ENCODE measurements around the gene HNRNPC.
"Not testable (repeated sequence)": the region's sequence is repeated elsewhere in the genome, so short reads cannot be mapped to it uniquely, and the experiment has no call there.

HNRNPC gene

DNA sequence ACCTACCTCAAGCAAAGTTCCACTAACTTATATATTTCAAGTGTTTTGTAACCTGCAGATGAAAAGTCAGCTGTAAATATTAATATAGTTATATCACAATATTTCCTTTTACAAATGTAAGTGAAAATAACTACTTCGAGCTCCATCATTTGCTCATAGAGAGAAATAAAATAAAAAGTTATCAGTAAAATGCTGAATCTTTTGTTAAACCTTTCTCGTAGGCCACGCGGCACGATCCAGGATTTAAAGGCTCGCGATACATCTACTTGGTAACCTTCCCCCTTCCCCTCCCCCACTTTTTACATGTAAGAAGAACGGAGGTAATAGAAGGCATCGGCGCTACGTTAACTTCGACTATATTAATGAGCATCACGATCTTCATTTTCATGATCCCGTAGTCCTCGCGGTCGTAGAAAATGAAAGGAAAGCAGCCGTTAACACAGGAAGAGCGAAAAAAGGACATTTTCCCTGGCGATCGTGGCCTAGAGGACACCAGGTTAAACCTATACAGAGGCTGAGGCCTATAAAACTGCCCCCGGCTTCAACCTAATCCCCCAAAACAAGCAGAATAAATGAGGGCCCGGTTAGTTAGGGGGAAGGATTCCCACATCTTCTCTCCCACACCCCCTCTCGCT, 508 bp downstream of the HNRNPC start:
- no peak for DNase-seq

GRCh38 chr14:21267886-21268616, 1.2 kb downstream of the HNRNPC start:
- no peak for DNase-seq

DNA sequence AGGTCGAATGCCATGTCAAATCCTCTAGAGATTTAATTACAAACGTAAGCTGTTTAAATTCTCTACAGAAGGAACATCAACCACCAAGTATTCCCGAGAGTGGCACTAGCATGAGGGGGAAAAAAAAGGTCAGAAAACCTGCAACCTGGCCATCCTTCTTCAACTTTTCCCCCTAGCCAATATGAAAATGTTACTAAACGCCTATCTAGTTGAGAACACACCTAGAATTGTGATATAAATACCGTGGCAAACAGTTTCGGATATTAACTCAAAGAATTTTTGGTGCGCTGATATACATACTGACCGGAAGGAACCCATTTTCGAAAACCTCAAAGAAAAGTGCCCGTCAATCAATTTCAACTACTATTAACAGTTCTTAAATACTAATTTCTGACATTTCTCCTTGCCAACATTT, 1.8 kb downstream of the HNRNPC start:
- DNase-seq = no peak

- no peak for DNase-seq
Observed at GRCh38 chr14:21264025-21264801, 5.0 kb downstream of the HNRNPC start.

- DNase-seq = no peak
Observed at GRCh38 chr14:21263284-21264024, 5.8 kb downstream of the HNRNPC start.

GRCh38 chr14:21262410-21262809, 6.8 kb downstream of the HNRNPC start:
- DNase-seq = no peak

- no peak for DNase-seq
Observed at GRCh38 chr14:21261824-21262223, 7.4 kb downstream of the HNRNPC start.

GRCh38 chr14:21258889-21259787, 10.1 kb downstream of the HNRNPC start:
- no peak for DNase-seq

DNA sequence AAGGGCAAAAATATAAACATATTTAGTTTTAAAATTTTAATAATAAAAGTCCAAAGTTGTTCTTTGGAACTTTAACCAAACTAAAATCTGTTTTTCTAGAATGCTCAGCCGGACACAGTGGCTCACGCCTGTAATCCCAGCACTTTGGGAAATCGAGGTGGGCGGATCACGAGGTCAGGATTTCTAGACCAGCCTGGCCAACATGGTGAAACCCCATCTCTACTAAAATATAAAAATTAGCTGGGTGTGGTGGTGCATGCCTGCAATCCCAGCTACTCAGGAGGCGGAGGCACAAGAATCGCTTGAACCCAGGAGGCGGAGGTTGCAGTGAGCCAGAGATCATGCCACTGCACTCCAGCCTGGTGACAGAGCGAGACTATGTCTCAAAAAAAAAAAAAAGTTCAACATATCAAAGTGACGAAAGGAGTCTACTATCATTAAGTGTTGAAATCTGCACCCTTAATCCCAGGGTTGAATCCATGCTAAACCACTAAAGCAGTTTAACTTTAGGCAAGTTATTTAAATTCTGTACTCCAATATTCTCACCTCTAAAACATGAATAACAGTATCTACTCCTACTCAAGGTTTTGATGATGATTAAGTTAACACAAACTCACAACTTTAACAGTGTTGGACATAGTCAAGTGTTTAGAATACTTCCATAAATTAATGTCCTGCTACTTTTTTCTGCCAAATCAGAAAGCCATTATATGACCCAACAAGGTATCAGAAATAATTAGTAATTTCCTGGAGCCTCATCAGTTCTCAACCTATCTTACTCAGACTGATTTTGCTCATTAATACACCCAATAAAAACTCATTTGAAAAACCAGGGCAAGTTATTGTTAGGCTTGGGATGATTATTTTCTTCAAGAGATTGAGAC, 11.0 kb downstream of the HNRNPC start:
- no peak for DNase-seq

GRCh38 chr14:21257394-21257909, 11.8 kb downstream of the HNRNPC start:
- no peak for DNase-seq

- no peak for DNase-seq
Observed at GRCh38 chr14:21256539-21257393, 12.5 kb downstream of the HNRNPC start.

- DNase-seq = not testable (repeated sequence)
Observed at GRCh38 chr14:21256102-21256447, 13.2 kb downstream of the HNRNPC start.

DNA sequence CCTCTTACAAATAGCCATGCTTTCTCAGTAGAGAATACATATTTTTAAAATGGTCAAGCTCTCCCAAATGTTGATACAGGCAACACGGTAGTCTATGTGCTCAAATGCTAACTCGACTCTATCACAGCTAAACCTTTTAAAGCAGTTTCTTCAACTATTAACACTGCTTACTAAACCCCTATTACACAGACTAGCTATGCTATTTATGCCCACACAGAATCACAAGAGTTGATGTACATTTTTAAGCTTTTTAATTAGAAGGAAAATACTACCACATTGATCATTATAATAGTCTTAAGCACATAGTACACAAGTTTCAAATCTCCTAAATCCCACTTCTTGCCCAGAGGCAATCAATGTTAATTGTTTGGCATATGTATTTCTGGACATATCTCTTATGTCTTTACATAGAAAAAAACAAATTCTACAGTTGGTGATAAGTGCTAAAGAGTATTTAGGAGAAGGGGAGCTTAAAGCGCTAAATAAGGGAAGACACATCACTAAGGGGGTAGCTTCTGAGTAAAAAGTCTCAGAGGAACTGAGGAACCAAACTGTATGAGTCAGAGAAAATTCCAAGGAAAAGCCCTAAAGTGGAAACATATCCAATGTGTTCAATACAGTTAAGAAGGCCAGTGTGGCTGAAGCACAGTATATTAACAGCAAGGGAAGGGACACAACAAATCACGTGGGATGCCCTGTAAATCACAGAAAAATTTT, 13.7 kb downstream of the HNRNPC start:
- DNase-seq = no peak

DNA sequence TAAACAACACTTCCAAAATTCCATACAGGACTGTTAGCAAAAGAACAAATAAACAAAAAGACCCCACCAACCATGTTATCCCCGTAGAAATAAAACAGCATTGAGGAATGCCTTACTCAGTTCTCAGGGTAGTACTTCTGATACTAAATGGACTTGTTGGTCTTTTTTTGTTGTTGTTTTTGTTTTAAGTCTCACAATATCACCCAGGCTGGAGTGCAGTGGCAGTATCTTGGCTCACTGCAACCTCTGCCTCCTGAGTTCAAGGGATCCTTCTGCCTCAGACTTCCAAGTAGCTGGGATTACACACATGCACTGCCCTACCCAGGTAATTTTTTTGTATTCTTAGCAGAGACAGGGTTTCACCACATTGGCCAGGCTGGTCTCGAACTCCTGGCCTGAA, 17.1 kb downstream of the HNRNPC start:
- DNase-seq = no peak

DNA sequence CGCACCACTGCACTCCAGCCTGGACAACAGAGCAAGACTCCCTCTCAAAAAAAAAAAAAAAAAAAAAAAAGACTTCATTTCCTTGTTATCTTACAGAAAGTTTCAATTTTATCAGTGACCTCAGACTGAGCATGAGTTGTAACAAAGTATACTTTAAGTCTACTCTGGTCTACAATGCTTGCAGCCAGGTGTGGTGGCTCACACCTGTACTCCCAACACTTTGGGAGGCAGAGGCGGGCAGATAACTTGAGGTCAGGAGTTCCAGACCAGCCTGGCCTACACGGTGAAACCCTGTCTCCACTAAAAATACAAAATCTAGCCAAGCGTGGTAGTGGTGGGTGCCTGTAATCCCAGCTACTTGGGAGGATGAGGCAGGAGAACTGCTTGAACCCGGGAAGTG, 18.0 kb downstream of the HNRNPC start:
- DNase-seq = no peak

DNA sequence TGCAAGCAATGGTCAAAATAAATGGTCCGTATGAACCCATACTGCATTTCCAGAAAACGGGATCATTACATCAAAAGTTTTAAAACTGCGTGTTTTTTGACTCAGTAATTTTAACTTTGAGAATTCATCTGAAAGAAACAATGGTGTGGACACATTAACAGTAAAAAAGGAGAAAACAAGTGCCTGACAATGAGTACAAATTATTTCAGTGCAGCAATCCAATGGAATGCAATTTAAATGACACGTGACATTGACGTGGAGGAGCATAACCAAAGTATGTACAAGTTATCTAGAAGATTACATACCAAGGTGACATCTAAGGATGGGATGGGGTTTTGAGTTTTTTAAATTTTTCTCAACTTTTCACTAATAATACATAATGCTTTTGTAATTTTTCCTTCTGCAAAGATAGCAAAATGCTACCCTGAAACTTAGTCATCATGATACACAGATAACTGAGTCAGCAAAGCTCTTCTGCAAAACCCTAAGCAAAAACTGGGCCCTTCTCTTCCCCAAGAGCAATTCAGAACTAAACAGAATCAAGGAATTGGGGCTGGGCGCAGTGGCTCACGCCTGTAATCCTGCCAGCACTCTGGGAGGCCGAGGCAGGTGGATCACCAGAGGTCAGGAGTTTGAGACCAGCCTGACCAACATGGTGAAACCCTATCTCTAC, 20.4 kb downstream of the HNRNPC start:
- no peak for DNase-seq

DNA sequence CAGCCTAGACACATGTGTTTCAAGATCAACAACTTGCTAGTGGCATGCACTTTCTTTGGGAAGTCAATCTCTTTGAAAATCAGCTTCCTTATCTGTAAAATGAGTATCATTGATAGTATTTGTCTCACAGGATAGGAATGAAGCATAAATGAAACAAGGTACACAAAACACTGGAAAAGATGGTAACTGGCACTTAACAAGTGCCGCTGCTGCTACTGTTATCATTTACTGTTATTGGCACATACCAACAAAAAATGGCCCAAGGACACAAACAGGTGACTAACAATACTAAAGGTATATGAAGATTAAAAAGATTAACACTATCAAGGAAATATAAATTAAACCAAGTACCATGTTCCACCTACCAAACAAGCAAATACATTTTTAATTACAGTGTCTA, 20.9 kb downstream of the HNRNPC start:
- no peak for DNase-seq

DNA sequence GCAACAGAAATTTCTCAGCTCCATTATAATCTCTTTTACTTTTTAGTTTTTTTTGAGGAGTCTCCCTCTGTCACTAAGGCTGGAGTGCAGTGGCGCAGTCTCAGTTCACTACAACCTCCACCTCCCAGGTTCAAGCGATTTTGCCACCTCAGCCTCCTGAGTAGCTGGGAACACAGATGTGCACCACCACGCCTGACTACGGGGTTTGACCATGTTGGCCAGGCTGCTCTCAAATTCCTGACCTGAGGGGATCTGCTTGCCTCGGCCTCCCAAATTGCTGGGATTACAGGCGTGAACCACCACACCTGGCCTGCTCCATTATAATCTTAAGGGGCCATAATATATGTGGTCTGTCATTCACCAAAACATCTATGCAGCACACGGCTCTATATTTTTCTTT, 23.4 kb downstream of the HNRNPC start:
- DNase-seq = no peak

DNA sequence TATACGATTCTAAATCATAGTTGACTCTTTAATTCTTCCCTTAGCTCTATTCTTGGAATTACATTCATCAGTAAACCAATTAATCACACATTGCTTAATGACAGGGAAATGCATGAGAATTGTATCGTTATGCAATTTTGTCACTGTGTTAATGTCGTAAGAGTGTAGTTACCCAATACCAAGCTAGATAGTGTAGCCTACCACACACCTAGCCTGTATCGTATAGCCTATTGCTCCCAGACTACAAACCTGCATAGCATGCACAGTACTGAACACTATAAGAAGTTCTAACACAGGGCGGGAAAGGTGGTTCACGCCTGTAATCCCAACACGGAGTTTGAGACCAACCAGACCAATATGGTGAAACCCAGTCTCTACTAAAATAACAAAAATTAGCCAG, 24.7 kb downstream of the HNRNPC start:
- no peak for DNase-seq

All from KG1 (cell line).